22Rv1 (cell line): ENCODE measurements around the gene NINL.

ENCODE experiments used
- CTCF ChIP-seq: fragments of 450-650 bp; IDR thresholded peaks from 2 replicates; pipeline ENCODE4 v1.5.1; 2017; ENCODE audit warnings: mild to moderate bottlenecking
- ZFX ChIP-seq: fragments of 450-650 bp; IDR thresholded peaks from 2 replicates; pipeline ENCODE4 v1.6.1; 2017; ENCODE audit warnings: antibody characterized with exemption, borderline replicate concordance

GRCh38 chr20:25623736-25624499 lies 38.6 kb upstream of the NINL start, which contains the start of gene NANP:
- TF ChIP-seq CTCF (0 out of 2 replicates have a peak, but pooled peaks have one; percentile 10), ZFX (no peak)
